Gastroesophageal sphincter (tissue), 3 donors: ENCODE results near the gene ENC1.

Source experiments
- POLR2A ChIP-seq, 2 donors: fragments of 450-650 bp; IDR thresholded peaks; one replicate each; pipeline ENCODE4 v1.6.1; 2017; ENCODE audit warnings: antibody characterized with exemption in 2 of 2, mild to moderate bottlenecking in 2 of 2, moderate library complexity in 1 of 2
- TF ChIP-seq, protein P1 (sequence below), 4 experiments: fragments of 200-600 bp in 2 of 4; fragments of 450-650 bp in 2 of 4; sonication (generic) in 1 of 4; IDR thresholded peaks; one replicate each; pipeline ENCODE4 v1.5.1; 2017 to 2019; ENCODE audit warnings: antibody characterized with exemption in 4 of 4, mild to moderate bottlenecking in 2 of 4, moderate library complexity in 2 of 4

- TF ChIP-seq, protein P1, sequence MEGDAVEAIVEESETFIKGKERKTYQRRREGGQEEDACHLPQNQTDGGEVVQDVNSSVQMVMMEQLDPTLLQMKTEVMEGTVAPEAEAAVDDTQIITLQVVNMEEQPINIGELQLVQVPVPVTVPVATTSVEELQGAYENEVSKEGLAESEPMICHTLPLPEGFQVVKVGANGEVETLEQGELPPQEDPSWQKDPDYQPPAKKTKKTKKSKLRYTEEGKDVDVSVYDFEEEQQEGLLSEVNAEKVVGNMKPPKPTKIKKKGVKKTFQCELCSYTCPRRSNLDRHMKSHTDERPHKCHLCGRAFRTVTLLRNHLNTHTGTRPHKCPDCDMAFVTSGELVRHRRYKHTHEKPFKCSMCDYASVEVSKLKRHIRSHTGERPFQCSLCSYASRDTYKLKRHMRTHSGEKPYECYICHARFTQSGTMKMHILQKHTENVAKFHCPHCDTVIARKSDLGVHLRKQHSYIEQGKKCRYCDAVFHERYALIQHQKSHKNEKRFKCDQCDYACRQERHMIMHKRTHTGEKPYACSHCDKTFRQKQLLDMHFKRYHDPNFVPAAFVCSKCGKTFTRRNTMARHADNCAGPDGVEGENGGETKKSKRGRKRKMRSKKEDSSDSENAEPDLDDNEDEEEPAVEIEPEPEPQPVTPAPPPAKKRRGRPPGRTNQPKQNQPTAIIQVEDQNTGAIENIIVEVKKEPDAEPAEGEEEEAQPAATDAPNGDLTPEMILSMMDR (IDR thresholded peaks at IDR 0.05) = no peak
- no peak for TF ChIP-seq POLR2A (IDR thresholded peaks at IDR 0.05)
These were observed 62.0 kb downstream of the ENC1 start for GRCh38 chr5:74578356-74579044.
